ENCODE results near the gene PHLPP1. TPM values are rescaled to one million over a fixed set of nuclear protein-coding genes. Genes with fewer than 3 reads are reported as not detected.
A peak's percentile ranks its signal among the peaks of the same experiment; 100 is the strongest.
"Not testable (repeated sequence)": the region's sequence is repeated elsewhere in the genome, so short reads cannot be mapped to it uniquely, and the experiment has no call there.

PHLPP1 gene
- total RNA-seq, 2 donors from 2014 or later: 6.3 to 7.9 TPM

GRCh38 chr18:62795813-62796212, 80.5 kb downstream of the PHLPP1 start:
- no peak for DNase-seq
- ATAC-seq (replicated peaks in 1 of 2): peak in 1 of 2 donors; percentile 25
- Mint-ChIP-seq H3K4me1 (ENCODE audit: low read depth) (peaks cover 14% of the 10 kb centered on the region), H3K9me3 (no peaks in the 10 kb centered on the region), H3K27me3 (ENCODE audit: low read depth) (no peaks in the 10 kb centered on the region), H3K36me3 (ENCODE audit: insufficient read depth in 2 of 2) (no peaks in the 10 kb centered on the region), H3K27ac (no peak overlapping the region), H3K4me3 (no peak overlapping the region)

- ATAC-seq (replicated peaks in 1 of 2) (no peak), DNase-seq (no peak)
- Mint-ChIP-seq H3K9me3 (no peaks in the 10 kb centered on the region), H3K27me3 (ENCODE audit: low read depth) (no peaks in the 10 kb centered on the region), H3K4me1 (ENCODE audit: low read depth) (peaks cover 9% of the 10 kb centered on the region), H3K4me3 (no peak overlapping the region), H3K36me3 (ENCODE audit: insufficient read depth in 2 of 2) (no peaks in the 10 kb centered on the region), H3K27ac (no peak overlapping the region)
These were observed 80.9 kb downstream of the PHLPP1 start for GRCh38 chr18:62796216-62796621.

GRCh38 chr18:62797329-62797728, 82.0 kb downstream of the PHLPP1 start:
- Mint-ChIP-seq H3K27ac (no peak overlapping the region), H3K4me3 (no peak overlapping the region), H3K27me3 (ENCODE audit: low read depth) (no peaks in the 10 kb centered on the region), H3K9me3 (no peaks in the 10 kb centered on the region), H3K4me1 (ENCODE audit: low read depth) (peaks cover 5% of the 10 kb centered on the region), H3K36me3 (ENCODE audit: insufficient read depth in 2 of 2) (no peaks in the 10 kb centered on the region)
- DNase-seq: no peak
- ATAC-seq (replicated peaks in 1 of 2): no peak

- Mint-ChIP-seq H3K27ac (no peak overlapping the region), H3K36me3 (ENCODE audit: insufficient read depth in 2 of 2) (no peaks in the 10 kb centered on the region), H3K4me3 (no peak overlapping the region), H3K9me3 (no peaks in the 10 kb centered on the region), H3K4me1 (ENCODE audit: low read depth) (peaks cover 5% of the 10 kb centered on the region), H3K27me3 (ENCODE audit: low read depth) (no peaks in the 10 kb centered on the region)
- no peak for ATAC-seq (replicated peaks in 1 of 2)
- DNase-seq: no peak
These were observed 84.6 kb downstream of the PHLPP1 start for GRCh38 chr18:62799977-62800376.

GRCh38 chr18:62802523-62802922, 87.2 kb downstream of the PHLPP1 start:
- ATAC-seq (replicated peaks in 1 of 2) (no peak), DNase-seq (no peak)
- Mint-ChIP-seq H3K4me3 (no peak overlapping the region), H3K4me1 (ENCODE audit: low read depth) (no peaks in the 10 kb centered on the region), H3K27ac (peak overlapping the region; percentile 20), H3K36me3 (ENCODE audit: insufficient read depth in 2 of 2) (no peaks in the 10 kb centered on the region), H3K27me3 (ENCODE audit: low read depth) (no peaks in the 10 kb centered on the region), H3K9me3 (no peaks in the 10 kb centered on the region)

- no peaks in the 10 kb centered on the region for H3K9me3 Mint-ChIP-seq
- peaks cover 5% of the 10 kb centered on the region for H3K4me1 Mint-ChIP-seq (ENCODE audit: low read depth)
- no peaks in the 10 kb centered on the region for H3K36me3 Mint-ChIP-seq (ENCODE audit: insufficient read depth in 2 of 2)
- H3K27me3 Mint-ChIP-seq (ENCODE audit: low read depth): no peaks in the 10 kb centered on the region
- ATAC-seq (replicated peaks in 1 of 2) (no peak), DNase-seq (no peak)
- no peak overlapping the region for H3K4me3 Mint-ChIP-seq
- H3K27ac Mint-ChIP-seq: no peak overlapping the region
These were observed 92.1 kb downstream of the PHLPP1 start for GRCh38 chr18:62807396-62807795.

- no peaks in the 10 kb centered on the region for H3K27me3 Mint-ChIP-seq (ENCODE audit: low read depth)
- no peak overlapping the region for H3K27ac Mint-ChIP-seq
- ATAC-seq (replicated peaks in 1 of 2) (no peak), DNase-seq (no peak)
- H3K4me1 Mint-ChIP-seq (ENCODE audit: low read depth): peaks cover 12% of the 10 kb centered on the region
- no peaks in the 10 kb centered on the region for H3K9me3 Mint-ChIP-seq
- no peak overlapping the region for H3K4me3 Mint-ChIP-seq
- H3K36me3 Mint-ChIP-seq (ENCODE audit: insufficient read depth in 2 of 2): no peaks in the 10 kb centered on the region
These were observed 92.8 kb downstream of the PHLPP1 start for GRCh38 chr18:62808123-62808522.

- H3K9me3 Mint-ChIP-seq: not testable (repeated sequence)
- peaks cover 17% of the 10 kb centered on the region for H3K4me1 Mint-ChIP-seq (ENCODE audit: low read depth)
These were observed 94.1 kb downstream of the PHLPP1 start for GRCh38 chr18:62809445-62809844.

GRCh38 chr18:62809900-62810299, 94.6 kb downstream of the PHLPP1 start:
- Mint-ChIP-seq H3K36me3 (ENCODE audit: insufficient read depth in 2 of 2) (no peaks in the 10 kb centered on the region), H3K27ac (no peak overlapping the region), H3K9me3 (no peaks in the 10 kb centered on the region), H3K27me3 (ENCODE audit: low read depth) (no peaks in the 10 kb centered on the region), H3K4me3 (no peak overlapping the region), H3K4me1 (ENCODE audit: low read depth) (peaks cover 17% of the 10 kb centered on the region)
- no peak for DNase-seq
- no peak for ATAC-seq (replicated peaks in 1 of 2)

More at GRCh38 chr18:62809445-62809844, 94.1 kb downstream of the PHLPP1 start:
- not testable (repeated sequence) for ATAC-seq (replicated peaks in 1 of 2); H3K4me3 Mint-ChIP-seq; H3K27me3 Mint-ChIP-seq (ENCODE audit: low read depth); H3K27ac Mint-ChIP-seq; DNase-seq; H3K36me3 Mint-ChIP-seq (ENCODE audit: insufficient read depth in 2 of 2)

- H3K27ac Mint-ChIP-seq: no peak overlapping the region
- DNase-seq: no peak
- H3K4me1 Mint-ChIP-seq (ENCODE audit: low read depth): peaks cover 17% of the 10 kb centered on the region
- H3K36me3 Mint-ChIP-seq (ENCODE audit: insufficient read depth in 2 of 2): no peaks in the 10 kb centered on the region
- H3K4me3 Mint-ChIP-seq: no peak overlapping the region
- no peaks in the 10 kb centered on the region for H3K9me3 Mint-ChIP-seq
- H3K27me3 Mint-ChIP-seq (ENCODE audit: low read depth): no peaks in the 10 kb centered on the region
- ATAC-seq (replicated peaks in 1 of 2): no peak
These were observed 95.3 kb downstream of the PHLPP1 start for GRCh38 chr18:62810682-62811081.

GRCh38 chr18:62811674-62812073, 96.3 kb downstream of the PHLPP1 start:
- Mint-ChIP-seq H3K4me1 (ENCODE audit: low read depth) (peaks cover 17% of the 10 kb centered on the region), H3K27ac (no peak overlapping the region), H3K36me3 (ENCODE audit: insufficient read depth in 2 of 2) (no peaks in the 10 kb centered on the region), H3K9me3 (no peaks in the 10 kb centered on the region), H3K27me3 (ENCODE audit: low read depth) (no peaks in the 10 kb centered on the region), H3K4me3 (no peak overlapping the region)
- DNase-seq (no peak), ATAC-seq (replicated peaks in 1 of 2) (no peak)

GRCh38 chr18:62812242-62812641, 96.9 kb downstream of the PHLPP1 start:
- ATAC-seq (replicated peaks in 1 of 2) (no peak), DNase-seq (no peak)
- H3K27me3 Mint-ChIP-seq (ENCODE audit: low read depth): no peaks in the 10 kb centered on the region
- peaks cover 17% of the 10 kb centered on the region for H3K4me1 Mint-ChIP-seq (ENCODE audit: low read depth)
- H3K4me3 Mint-ChIP-seq: no peak overlapping the region
- no peak overlapping the region for H3K27ac Mint-ChIP-seq
- no peaks in the 10 kb centered on the region for H3K36me3 Mint-ChIP-seq (ENCODE audit: insufficient read depth in 2 of 2)
- no peaks in the 10 kb centered on the region for H3K9me3 Mint-ChIP-seq

GRCh38 chr18:62812876-62813275, 97.5 kb downstream of the PHLPP1 start:
- Mint-ChIP-seq H3K4me1 (ENCODE audit: low read depth) (peaks cover 17% of the 10 kb centered on the region), H3K27ac (no peak overlapping the region)

GRCh38 chr18:62814132-62814759, 98.9 kb downstream of the PHLPP1 start:
- H3K27me3 Mint-ChIP-seq (ENCODE audit: low read depth): no peaks in the 10 kb centered on the region
- H3K4me3 Mint-ChIP-seq: no peak overlapping the region
- no peaks in the 10 kb centered on the region for H3K36me3 Mint-ChIP-seq (ENCODE audit: insufficient read depth in 2 of 2)
- H3K9me3 Mint-ChIP-seq: no peaks in the 10 kb centered on the region
- DNase-seq: no peak
- ATAC-seq (replicated peaks in 1 of 2): no peak
- H3K27ac Mint-ChIP-seq: no peak overlapping the region
- peaks cover 17% of the 10 kb centered on the region for H3K4me1 Mint-ChIP-seq (ENCODE audit: low read depth)

More at GRCh38 chr18:62812876-62813275, 97.5 kb downstream of the PHLPP1 start:
- H3K9me3 Mint-ChIP-seq: no peaks in the 10 kb centered on the region
- no peak for DNase-seq
- H3K27me3 Mint-ChIP-seq (ENCODE audit: low read depth): no peaks in the 10 kb centered on the region
- no peak for ATAC-seq (replicated peaks in 1 of 2)
- H3K4me3 Mint-ChIP-seq: no peak overlapping the region
- no peaks in the 10 kb centered on the region for H3K36me3 Mint-ChIP-seq (ENCODE audit: insufficient read depth in 2 of 2)
